Choroid plexus epithelial cell (primary cell): ENCODE measurements around the gene CADM1.

Source experiments
- DNase-seq: peaks from one replicate; pipeline ENCODE4 v3.0.0-alpha.2; 2010; ENCODE audit warnings: low read depth
- H3K4me3 ChIP-seq: 2 replicates; pipeline ENCODE4 v1.5.1; 2011; ENCODE audit warnings: low read depth, mild to moderate bottlenecking, control low read depth, low read length, moderate library complexity
- CTCF ChIP-seq: conservative IDR thresholded peaks from 2 replicates; pipeline ENCODE4 v1.5.1; 2011; ENCODE audit warnings: low read depth, mild to moderate bottlenecking, control low read depth, inconsistent platforms, low read length, moderate library complexity

CADM1 gene

GRCh38 chr11:115132436-115133228 lies 371.6 kb downstream of the CADM1 start:
- TF ChIP-seq CTCF, result peak; percentile 25
- peak; percentile 4 for DNase-seq

GRCh38 chr11:115129473-115130289 lies 374.5 kb downstream of the CADM1 start:
- no peak overlapping the region for H3K4me3 ChIP-seq
- TF ChIP-seq CTCF, result no peak
- no peak for DNase-seq

More at GRCh38 chr11:115132436-115133228, 371.6 kb downstream of the CADM1 start:
- H3K4me3 ChIP-seq, result no peak overlapping the region

GRCh38 chr11:115128226-115128625 lies 376.0 kb downstream of the CADM1 start:
- no peak for TF ChIP-seq CTCF
- no peak for DNase-seq
- no peak overlapping the region for H3K4me3 ChIP-seq

- no peak overlapping the region for H3K4me3 ChIP-seq
- TF ChIP-seq CTCF, result no peak
- DNase-seq, result no peak
Measured at GRCh38 chr11:115127790-115128189, 376.4 kb downstream of the CADM1 start.

- DNase-seq, result no peak
- H3K4me3 ChIP-seq, result no peak overlapping the region
- no peak for TF ChIP-seq CTCF
Measured at GRCh38 chr11:115126515-115127208, 377.6 kb downstream of the CADM1 start.

GRCh38 chr11:115126092-115126491 lies 378.1 kb downstream of the CADM1 start:
- H3K4me3 ChIP-seq, result no peak overlapping the region
- no peak for TF ChIP-seq CTCF
- DNase-seq, result no peak
